Right renal pelvis (tissue), 4 donors: Measurements from ENCODE around the gene STK32C. TPM values are rescaled to one million over a fixed set of nuclear protein-coding genes. Genes with fewer than 3 reads are reported as not detected.

Experiments used
- DNase-seq, 4 donors: peaks; one replicate each; pipeline ENCODE4 v3.0.0-alpha.2; 2013; ENCODE audit warnings: low read depth in 4 of 4, low spot score in 3 of 4, missing footprints in 1 of 4
- polyA plus RNA-seq, 4 donors: library from polyadenylated mRNA; unstranded; fragments of 120-200 nt; gene quantifications; one replicate each; pipeline ENCODE4 v1.2.1, GENCODE V29; 2013; ENCODE audit not compliant: insufficient read length in 4 of 4

Gene STK32C
- 10 to 100 TPM; 11.5 to 14.3 (median 12.0) TPM for polyA plus RNA-seq

- DNase-seq: peak; percentile 73 to 88 (median 77)
These were observed at the start of gene STK32C for GRCh38 chr10:132307823-132308586. TSS of gene STK32C (minus strand) at chr10:132307950. CDS start at chr10:132307833, 117 bp downstream.

- DNase-seq: no peak
These were observed 49.0 kb upstream of the STK32C start for GRCh38 chr10:132356621-132357195.

- DNase-seq: no peak
These were observed 48.0 kb upstream of the STK32C start for GRCh38 chr10:132355754-132356153.

GRCh38 chr10:132355297-132355696, 47.5 kb upstream of the STK32C start:
- DNase-seq: no peak

GRCh38 chr10:132354356-132355094, 46.8 kb upstream of the STK32C start:
- no peak for DNase-seq

GRCh38 chr10:132353456-132354355, 46.0 kb upstream of the STK32C start:
- no peak for DNase-seq

GRCh38 chr10:132352462-132353308, 44.9 kb upstream of the STK32C start:
- peak in 2 of 4 donors; percentile 25 to 68 for DNase-seq

- DNase-seq: no peak
These were observed 43.9 kb upstream of the STK32C start for GRCh38 chr10:132351611-132352010.

- no peak for DNase-seq
These were observed 43.2 kb upstream of the STK32C start for GRCh38 chr10:132350946-132351345.

- no peak for DNase-seq
These were observed 42.6 kb upstream of the STK32C start for GRCh38 chr10:132350391-132350790.

- DNase-seq: no peak
These were observed 42.0 kb upstream of the STK32C start for GRCh38 chr10:132349766-132350165.

- DNase-seq: no peak
These were observed 40.1 kb upstream of the STK32C start for GRCh38 chr10:132347931-132348267.

GRCh38 chr10:132347211-132347930, 39.6 kb upstream of the STK32C start:
- no peak for DNase-seq

- DNase-seq: no peak
These were observed 39.1 kb upstream of the STK32C start for GRCh38 chr10:132346806-132347205.

- DNase-seq: no peak
These were observed 37.6 kb upstream of the STK32C start for GRCh38 chr10:132345345-132345744.

- no peak for DNase-seq
These were observed 36.6 kb upstream of the STK32C start for GRCh38 chr10:132344386-132344785.

- DNase-seq: no peak
These were observed 34.8 kb upstream of the STK32C start for GRCh38 chr10:132342553-132342952.

- DNase-seq: no peak
These were observed 34.0 kb upstream of the STK32C start for GRCh38 chr10:132341781-132342180.

GRCh38 chr10:132341017-132341416, 33.3 kb upstream of the STK32C start:
- DNase-seq: no peak
